H9 (cell line): ENCODE results near the gene DNER. TPM values are rescaled to one million over a fixed set of nuclear protein-coding genes. Genes with fewer than 3 reads are reported as not detected.
A peak's percentile ranks its signal among the peaks of the same experiment; 100 is the strongest.

Experiments used
- DNase-seq: peaks from one replicate; pipeline ENCODE4 v3.0.0-alpha.2; 2017
- H2AFZ ChIP-seq: one replicate; pipeline ENCODE4 v1.6.1; 2013; ENCODE audit warnings: mild to moderate bottlenecking, low read length, control low read depth, moderate library complexity
- H2AK5ac ChIP-seq: 2 replicates; pipeline ENCODE4 v1.6.1; 2013; ENCODE audit warnings: low read length, control low read depth, mixed read lengths; ENCODE audit not compliant: insufficient read length
- H2BK120ac ChIP-seq: one replicate; pipeline ENCODE4 v1.6.1; 2013; ENCODE audit warnings: low read depth, mild to moderate bottlenecking, low read length, control low read depth, inconsistent platforms; ENCODE audit not compliant: poor library complexity, severe bottlenecking
- H2BK12ac ChIP-seq: 2 replicates; pipeline ENCODE4 v1.6.1; 2013; ENCODE audit warnings: low read length, control low read depth, mixed read lengths, low read depth; ENCODE audit not compliant: insufficient read length
- H2BK15ac ChIP-seq: 2 replicates; pipeline ENCODE4 v1.6.1; 2013; ENCODE audit warnings: low read depth, low read length, control low read depth
- H2BK20ac ChIP-seq: one replicate; pipeline ENCODE4 v1.6.1; 2013; ENCODE audit warnings: low read depth, mild to moderate bottlenecking, low read length, control low read depth, inconsistent platforms; ENCODE audit not compliant: poor library complexity, severe bottlenecking
- H2BK5ac ChIP-seq: 2 replicates; pipeline ENCODE4 v1.6.1; 2013; ENCODE audit warnings: low read length, control low read depth, mixed read lengths; ENCODE audit not compliant: insufficient read length
- H3K14ac ChIP-seq: 2 replicates; pipeline ENCODE4 v1.6.1; 2013; ENCODE audit warnings: low read length, control low read depth; ENCODE audit not compliant: insufficient read depth
- H3K18ac ChIP-seq: 2 replicates; pipeline ENCODE4 v1.6.1; 2013; ENCODE audit warnings: low read depth, mild to moderate bottlenecking, mixed read lengths, low read length, control low read depth; ENCODE audit not compliant: insufficient read length
- H3K23ac ChIP-seq: 2 replicates; pipeline ENCODE4 v1.6.1; 2013; ENCODE audit warnings: low read length, control low read depth, mixed read lengths, low read depth; ENCODE audit not compliant: insufficient read length
- H3K23me2 ChIP-seq: 2 replicates; pipeline ENCODE4 v1.6.1; 2013; ENCODE audit warnings: low read depth, mild to moderate bottlenecking, mixed read lengths, low read length, control low read depth; ENCODE audit not compliant: insufficient read length, poor library complexity, severe bottlenecking
- H3K27ac ChIP-seq: 2 replicates; pipeline ENCODE4 v1.5.1; 2013; ENCODE audit warnings: low read length, control low read depth, mixed read lengths, low read depth; ENCODE audit not compliant: insufficient read length
- H3K27me3 ChIP-seq: 2 replicates; pipeline ENCODE4 v1.6.1; 2013; ENCODE audit warnings: low read length, control low read depth, inconsistent platforms; ENCODE audit not compliant: insufficient read depth
- H3K4ac ChIP-seq: 2 replicates; pipeline ENCODE4 v1.6.1; 2013; ENCODE audit warnings: low read depth, mild to moderate bottlenecking, control low read depth, inconsistent platforms, low read length, moderate library complexity
- H3K4me1 ChIP-seq: 2 replicates; pipeline ENCODE4 v1.6.1; 2013; ENCODE audit warnings: low read length, control low read depth, inconsistent platforms; ENCODE audit not compliant: insufficient read depth
- H3K4me2 ChIP-seq: 2 replicates; pipeline ENCODE4 v1.6.1; 2013; ENCODE audit warnings: low read length, control low read depth, mixed read lengths; ENCODE audit not compliant: insufficient read length, insufficient read depth
- H3K56ac ChIP-seq: 2 replicates; pipeline ENCODE4 v1.6.1; 2013; ENCODE audit warnings: low read depth, mild to moderate bottlenecking, mixed read lengths, low read length, control low read depth; ENCODE audit not compliant: insufficient read length
- H3K79me1 ChIP-seq: 2 replicates; pipeline ENCODE4 v1.6.1; 2013; ENCODE audit warnings: low read depth, mild to moderate bottlenecking, moderate library complexity, low read length, control low read depth, inconsistent platforms; ENCODE audit not compliant: insufficient read depth, poor library complexity, severe bottlenecking
- H3K79me2 ChIP-seq: 2 replicates; pipeline ENCODE4 v1.6.1; 2013; ENCODE audit warnings: low read length, control low read depth, inconsistent platforms; ENCODE audit not compliant: insufficient read depth
- H3K9ac ChIP-seq: 2 replicates; pipeline ENCODE4 v1.6.1; 2013; ENCODE audit warnings: low read length, control low read depth, mixed read lengths; ENCODE audit not compliant: insufficient read length; ENCODE audit errors: extremely low read depth
- H3K9me3 ChIP-seq: one replicate; pipeline ENCODE4 v1.6.1; 2013; ENCODE audit warnings: low read depth, low read length, inconsistent platforms; ENCODE audit not compliant: control insufficient read depth
- H3T11ph ChIP-seq: one replicate; pipeline ENCODE4 v1.6.1; 2013; ENCODE audit warnings: mild to moderate bottlenecking, low read length, control low read depth, inconsistent platforms
- H4K20me1 ChIP-seq: one replicate; pipeline ENCODE4 v1.6.1; 2013; ENCODE audit not compliant: control insufficient read depth, insufficient read length, insufficient read depth
- H4K5ac ChIP-seq: 2 replicates; pipeline ENCODE4 v1.6.1; 2013; ENCODE audit warnings: low read depth, mild to moderate bottlenecking, mixed read lengths, low read length, control low read depth; ENCODE audit not compliant: insufficient read length
- H4K8ac ChIP-seq: replicated peaks from 2 replicates; pipeline ENCODE4 v1.6.1; 2013; ENCODE audit warnings: low read length, control low read depth, mixed read lengths, low read depth; ENCODE audit not compliant: insufficient read length
- H4K91ac ChIP-seq: 2 replicates; pipeline ENCODE4 v1.6.1; 2013; ENCODE audit warnings: low read depth, mild to moderate bottlenecking, moderate library complexity, mixed read lengths, low read length, control low read depth; ENCODE audit not compliant: insufficient read length
- H3K27ac Mint-ChIP-seq, 3 experiments: 2 replicates in 2 of 3; 3 replicates in 1 of 3; pipeline ENCODE4 v1.8.0; 2020 to 2021; ENCODE audit warnings: mixed read lengths in 3 of 3, mild to moderate bottlenecking in 1 of 3, moderate library complexity in 1 of 3
- H3K27me3 Mint-ChIP-seq: 2 replicates; pipeline ENCODE4 v1.8.0; 2021; ENCODE audit warnings: low read depth, mild to moderate bottlenecking, moderate library complexity, mixed read lengths
- H3K36me3 Mint-ChIP-seq, 3 experiments: 2 replicates in 2 of 3; 3 replicates in 1 of 3; pipeline ENCODE4 v1.8.0; 2020 to 2021; ENCODE audit warnings: low read depth in 3 of 3, mixed read lengths in 3 of 3; ENCODE audit not compliant: insufficient read depth in 1 of 3
- H3K4me1 Mint-ChIP-seq, 2 experiments: 2 replicates each; pipeline ENCODE4 v1.8.0; 2020; ENCODE audit warnings: mixed read lengths in 2 of 2
- H3K4me3 Mint-ChIP-seq, 2 experiments: 2 replicates in 1 of 2; 3 replicates in 1 of 2; pipeline ENCODE4 v1.8.0; 2020 to 2021; ENCODE audit warnings: mild to moderate bottlenecking in 2 of 2, mixed read lengths in 2 of 2, moderate library complexity in 1 of 2
- H3K9me3 Mint-ChIP-seq, 2 experiments: 2 replicates in 1 of 2; 3 replicates in 1 of 2; pipeline ENCODE4 v1.8.0; 2020; ENCODE audit warnings: mild to moderate bottlenecking in 2 of 2, mixed read lengths in 2 of 2, moderate library complexity in 1 of 2
- CTCF ChIP-seq: fragments of 200-600 bp; sonication (generic); conservative IDR thresholded peaks from 3 replicates; pipeline ENCODE4 v1.8.0; 2021; ENCODE audit warnings: antibody characterized with exemption, mild to moderate bottlenecking
- WGBS: extraction: QIAGEN DNeasy Blood & Tissue Kit; methylation state at CpG from one replicate; pipeline ENCODE4 v1.1.7; 2013; ENCODE audit warnings: missing lambda C conversion rate, low lambda C conversion rate, mixed read lengths; ENCODE audit not compliant: insufficient read length; ENCODE audit errors: extremely low coverage; 5-methylcytosine and 5-hydroxymethylcytosine counted together
- total RNA-seq: library from RNA; stranded (reverse); gene quantifications from 2 replicates; pipeline ENCODE4 v1.2.1, GENCODE V29; 2021

DNER gene
- total RNA-seq, 1 experiment from 2014 or later: 1.0 TPM

DNA sequence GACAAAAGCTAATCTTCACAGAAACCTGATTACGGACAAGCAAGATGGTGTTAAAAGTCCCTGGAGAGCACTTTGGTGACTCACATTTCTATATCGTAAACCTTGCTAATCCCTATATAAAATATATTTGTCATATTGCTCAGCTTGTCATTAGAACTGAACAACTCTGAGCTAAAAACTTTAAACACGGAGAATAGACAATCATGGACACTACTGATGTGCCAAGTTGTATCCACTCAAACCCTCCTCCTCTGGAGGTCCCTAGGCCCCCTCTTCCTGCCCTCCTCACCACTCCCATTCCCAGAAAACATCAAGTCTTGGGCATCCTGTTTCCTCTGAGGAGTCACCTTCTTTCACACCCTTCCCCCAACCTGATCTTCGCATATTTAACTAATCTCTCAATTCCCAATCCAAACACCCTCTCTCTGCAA lies 304.6 kb downstream of the DNER start:
- H3K27ac ChIP-seq: no peak overlapping the region
- no peak overlapping the region for H3K4me2 ChIP-seq
- no peak overlapping the region for H2AFZ ChIP-seq
- H4K8ac ChIP-seq: no peak overlapping the region
- no peak overlapping the region for H2BK15ac ChIP-seq
- no peak overlapping the region for H3K4ac ChIP-seq
- H3K9ac ChIP-seq: no peak overlapping the region
- no peak for TF ChIP-seq CTCF
- no peak overlapping the region for H3K18ac ChIP-seq
- no peak overlapping the region for H2BK20ac ChIP-seq
- H2AK5ac ChIP-seq: no peak overlapping the region
- Mint-ChIP-seq H3K36me3 (peaks cover 0 to 4% (median 3%) of the 10 kb centered on the region in 3 experiments; a peak in 2 of 7 replicates), H3K9me3 (peaks cover 0 to 4% of the 10 kb centered on the region in 2 experiments; a peak in 1 of 5 replicates), H3K27me3 (no peaks in the 10 kb centered on the region), H3K4me3 (peak overlapping the region in 1 of 2 experiments; percentile 20; a peak in 2 of 5 replicates), H3K4me1 (peaks cover 25 to 33% of the 10 kb centered on the region in 2 experiments), H3K27ac (peak overlapping the region in 2 of 3 experiments; percentile 2 to 6; a peak in 2 of 7 replicates)
- no peak overlapping the region for H4K91ac ChIP-seq
- H3K27me3 ChIP-seq: no peaks in the 10 kb centered on the region
- no peak overlapping the region for H3K23ac ChIP-seq
- H3T11ph ChIP-seq: no peak overlapping the region
- H3K9me3 ChIP-seq: no peaks in the 10 kb centered on the region
- H4K5ac ChIP-seq: no peak overlapping the region
- H2BK12ac ChIP-seq: no peak overlapping the region
- H3K14ac ChIP-seq: no peak overlapping the region
- H3K79me2 ChIP-seq: no peaks in the 10 kb centered on the region
- H2BK5ac ChIP-seq: no peak overlapping the region
- no CpG with 5 or more reads among the region's 4 CpGs for WGBS
- H3K79me1 ChIP-seq: no peaks in the 10 kb centered on the region
- peaks cover 8% of the 10 kb centered on the region; the same call in 1 of the 2 replicates for H3K4me1 ChIP-seq
- no peaks in the 10 kb centered on the region for H4K20me1 ChIP-seq
- H3K56ac ChIP-seq: no peak overlapping the region
- H2BK120ac ChIP-seq: no peak overlapping the region
- no peaks in the 10 kb centered on the region for H3K23me2 ChIP-seq
- DNase-seq: no peak
